ENCODE data around the gene SULT4A1. TPM values are rescaled to one million over a fixed set of nuclear protein-coding genes. Genes with fewer than 3 reads are reported as not detected.

Gene SULT4A1
- total RNA-seq, 1 donor from 2014 or later = 6.3 TPM

DNA sequence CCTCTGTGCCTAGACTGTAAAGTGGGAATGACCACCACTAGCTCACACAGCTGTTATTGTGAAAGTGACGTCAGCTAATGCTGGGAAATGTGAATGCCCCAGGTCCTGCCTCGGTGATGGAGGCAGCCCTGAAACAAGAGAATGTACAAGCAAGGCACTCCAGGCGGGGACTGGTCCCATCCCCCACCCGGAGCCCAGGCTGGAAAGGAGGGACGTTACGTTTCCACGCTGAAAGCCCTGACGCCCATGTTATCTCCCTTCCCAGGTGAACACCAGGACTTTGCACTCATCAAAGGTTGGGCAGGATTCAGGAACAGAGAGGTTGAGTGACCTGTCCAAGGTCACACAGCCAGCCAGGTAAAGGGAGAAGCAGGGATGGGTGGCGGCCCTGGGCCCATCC is 784 bp downstream of the SULT4A1 start:
- Mint-ChIP-seq H3K4me3 (peak overlapping the region; percentile 74), H3K27ac (ENCODE audit: unreplicated experiment) (peak overlapping the region; percentile 16), H3K27me3 (ENCODE audit: low read depth) (peaks cover 57% of the 10 kb centered on the region), H3K36me3 (ENCODE audit: low read depth) (peaks cover 3% of the 10 kb centered on the region), H3K4me1 (peaks cover 4% of the 10 kb centered on the region), H3K9me3 (peaks cover 4% of the 10 kb centered on the region)
- no peak for DNase-seq (ENCODE audit: low read depth, low spot score)
- no peak for TF ChIP-seq CTCF (conservative IDR thresholded peaks at IDR 0.05)

- peaks cover 51% of the 10 kb centered on the region for H3K27me3 Mint-ChIP-seq (ENCODE audit: low read depth)
- DNase-seq (ENCODE audit: low read depth, low spot score) = no peak
- H3K36me3 Mint-ChIP-seq (ENCODE audit: low read depth) = peaks cover 6% of the 10 kb centered on the region
- H3K4me3 Mint-ChIP-seq = peak overlapping the region; percentile 74
- H3K27ac Mint-ChIP-seq (ENCODE audit: unreplicated experiment) = no peak overlapping the region
- H3K4me1 Mint-ChIP-seq = peaks cover 4% of the 10 kb centered on the region
- H3K9me3 Mint-ChIP-seq = peaks cover 4% of the 10 kb centered on the region
- no peak for TF ChIP-seq CTCF (conservative IDR thresholded peaks at IDR 0.05)
Observed at GRCh38 chr22:43860831-43861230, 1.5 kb downstream of the SULT4A1 start.

DNA sequence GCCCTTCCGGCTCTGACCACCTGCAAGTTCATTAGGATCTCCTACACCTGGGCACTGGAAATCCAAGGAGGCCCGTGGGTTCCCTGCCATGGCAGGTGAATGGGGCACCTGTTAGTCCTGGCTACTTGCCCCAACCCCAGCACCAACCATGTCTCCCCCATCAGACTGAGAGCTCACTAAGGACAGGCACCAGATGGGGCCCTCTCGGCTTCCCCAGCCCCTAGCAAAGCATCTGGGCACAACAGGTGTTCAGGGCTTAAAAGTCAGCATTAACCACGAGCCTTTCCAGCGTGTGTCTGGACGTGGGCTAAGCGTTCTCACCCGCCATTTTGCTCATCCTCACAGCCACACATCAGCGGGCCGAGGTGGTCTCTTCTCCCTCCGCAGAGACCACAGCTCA is 2.2 kb downstream of the SULT4A1 start:
- Mint-ChIP-seq H3K36me3 (ENCODE audit: low read depth) (peaks cover 6% of the 10 kb centered on the region), H3K4me1 (peaks cover 4% of the 10 kb centered on the region), H3K27ac (ENCODE audit: unreplicated experiment) (no peak overlapping the region), H3K4me3 (peak overlapping the region; percentile 74), H3K9me3 (peaks cover 4% of the 10 kb centered on the region), H3K27me3 (ENCODE audit: low read depth) (peaks cover 44% of the 10 kb centered on the region)
- DNase-seq (ENCODE audit: low read depth, low spot score) = no peak
- no peak for TF ChIP-seq CTCF (conservative IDR thresholded peaks at IDR 0.05)

DNA sequence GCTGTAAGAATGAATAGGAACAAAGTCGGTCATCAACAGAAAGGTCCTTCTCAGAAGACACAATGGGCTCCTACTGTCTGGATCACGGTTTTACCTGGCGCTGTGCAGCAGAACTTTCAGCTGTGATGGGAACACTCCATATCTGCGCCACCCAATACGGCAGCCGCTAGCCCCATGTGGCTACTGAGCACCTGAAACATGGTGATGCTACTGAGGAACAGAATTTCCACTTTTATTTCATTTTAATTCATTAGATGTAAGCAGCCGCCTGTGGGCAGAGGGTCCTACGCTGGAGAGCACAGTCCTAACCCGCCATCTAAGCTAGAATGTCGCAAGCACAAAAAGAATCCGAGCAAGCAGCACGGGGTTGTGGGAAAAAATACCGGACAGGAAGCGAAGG is 2.7 kb downstream of the SULT4A1 start:
- H3K4me3 Mint-ChIP-seq = peak overlapping the region; percentile 44
- peaks cover 6% of the 10 kb centered on the region for H3K36me3 Mint-ChIP-seq (ENCODE audit: low read depth)
- no peak overlapping the region for H3K27ac Mint-ChIP-seq (ENCODE audit: unreplicated experiment)
- H3K27me3 Mint-ChIP-seq (ENCODE audit: low read depth) = peaks cover 39% of the 10 kb centered on the region
- no peak for DNase-seq (ENCODE audit: low read depth, low spot score)
- no peak for TF ChIP-seq CTCF (conservative IDR thresholded peaks at IDR 0.05)
- H3K9me3 Mint-ChIP-seq = peaks cover 4% of the 10 kb centered on the region
- H3K4me1 Mint-ChIP-seq = peaks cover 4% of the 10 kb centered on the region

DNA sequence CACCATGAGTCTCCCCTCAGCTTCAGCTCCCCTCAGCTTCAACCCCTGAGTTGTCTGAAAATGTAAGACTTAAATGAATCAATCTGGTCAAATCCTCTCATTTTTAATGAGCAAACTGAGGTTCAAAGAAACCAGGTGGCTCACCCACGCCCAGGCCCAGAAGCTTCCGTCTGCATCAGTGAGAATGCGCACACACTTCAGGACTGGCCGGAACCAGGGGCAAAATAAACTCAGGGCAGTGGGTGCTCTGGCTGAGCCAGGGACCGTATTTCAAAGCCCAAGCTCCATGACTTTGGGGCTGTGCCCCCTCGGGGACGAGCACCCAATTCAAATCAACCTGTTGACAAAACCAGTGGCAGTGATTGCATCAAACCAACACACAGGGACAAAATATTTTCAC is 3.1 kb downstream of the SULT4A1 start:
- H3K36me3 Mint-ChIP-seq (ENCODE audit: low read depth) = peaks cover 6% of the 10 kb centered on the region
- H3K27ac Mint-ChIP-seq (ENCODE audit: unreplicated experiment) = no peak overlapping the region
- no peak overlapping the region for H3K4me3 Mint-ChIP-seq
- TF ChIP-seq CTCF (conservative IDR thresholded peaks at IDR 0.05) = no peak
- DNase-seq (ENCODE audit: low read depth, low spot score) = no peak
- H3K27me3 Mint-ChIP-seq (ENCODE audit: low read depth) = peaks cover 35% of the 10 kb centered on the region
- peaks cover 4% of the 10 kb centered on the region for H3K9me3 Mint-ChIP-seq
- peaks cover 4% of the 10 kb centered on the region for H3K4me1 Mint-ChIP-seq

Measured in neural crest cell (in vitro differentiated cells).